OCI-LY1 (cell line): Measurements from ENCODE around the gene HELZ2.

Experiments
- CTCF ChIP-seq: fragments of 200-600 bp; sonication (generic), shearing (Covaris generic); IDR thresholded peaks from 2 replicates; pipeline ENCODE4 v1.5.1; 2017; ENCODE audit warnings: mild to moderate bottlenecking, antibody characterized with exemption, low read length, moderate library complexity, mixed read lengths
- EZH2 ChIP-seq: fragments of 200-600 bp; sonication (generic), shearing (Covaris generic); IDR thresholded peaks from 2 replicates; pipeline ENCODE4 v1.8.0; 2017; ENCODE audit warnings: borderline replicate concordance, mixed run types, mild to moderate bottlenecking, antibody characterized with exemption, low read length, moderate library complexity, mixed read lengths

- no peak for TF ChIP-seq CTCF
- no peak for TF ChIP-seq EZH2
Observed at GRCh38 chr20:63560856-63561609, 13.0 kb downstream of the HELZ2 start.
